Measurements from ENCODE around the gene RCSD1.
A peak's percentile ranks its signal among the peaks of the same experiment; 100 is the strongest.

The RCSD1 gene

DNA sequence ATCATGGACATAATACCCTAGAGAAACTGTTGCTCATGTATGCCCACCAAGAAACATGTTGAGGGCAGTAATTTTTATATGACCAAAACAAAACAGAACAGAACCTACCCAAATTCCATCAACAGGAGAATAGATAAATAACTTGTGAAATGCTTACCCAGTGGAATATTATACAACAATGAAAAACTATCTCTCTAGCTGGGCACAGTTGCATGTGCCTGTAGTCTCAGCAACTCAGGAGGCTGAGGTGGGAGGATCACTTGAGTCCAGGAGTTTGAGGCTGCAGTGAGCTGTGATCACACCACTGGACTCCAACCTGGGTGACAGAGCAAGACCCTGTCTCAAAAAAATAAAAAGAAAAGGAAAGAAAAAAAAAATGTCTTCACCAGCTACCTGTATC is 37.6 kb upstream of the RCSD1 start:
- DNase-seq (ENCODE audit: low spot score), result no peak
- TF ChIP-seq, protein P1, sequence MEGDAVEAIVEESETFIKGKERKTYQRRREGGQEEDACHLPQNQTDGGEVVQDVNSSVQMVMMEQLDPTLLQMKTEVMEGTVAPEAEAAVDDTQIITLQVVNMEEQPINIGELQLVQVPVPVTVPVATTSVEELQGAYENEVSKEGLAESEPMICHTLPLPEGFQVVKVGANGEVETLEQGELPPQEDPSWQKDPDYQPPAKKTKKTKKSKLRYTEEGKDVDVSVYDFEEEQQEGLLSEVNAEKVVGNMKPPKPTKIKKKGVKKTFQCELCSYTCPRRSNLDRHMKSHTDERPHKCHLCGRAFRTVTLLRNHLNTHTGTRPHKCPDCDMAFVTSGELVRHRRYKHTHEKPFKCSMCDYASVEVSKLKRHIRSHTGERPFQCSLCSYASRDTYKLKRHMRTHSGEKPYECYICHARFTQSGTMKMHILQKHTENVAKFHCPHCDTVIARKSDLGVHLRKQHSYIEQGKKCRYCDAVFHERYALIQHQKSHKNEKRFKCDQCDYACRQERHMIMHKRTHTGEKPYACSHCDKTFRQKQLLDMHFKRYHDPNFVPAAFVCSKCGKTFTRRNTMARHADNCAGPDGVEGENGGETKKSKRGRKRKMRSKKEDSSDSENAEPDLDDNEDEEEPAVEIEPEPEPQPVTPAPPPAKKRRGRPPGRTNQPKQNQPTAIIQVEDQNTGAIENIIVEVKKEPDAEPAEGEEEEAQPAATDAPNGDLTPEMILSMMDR (IDR thresholded peaks at IDR 0.05; ENCODE audit: extremely low read depth, missing control alignments), result no peak

DNA sequence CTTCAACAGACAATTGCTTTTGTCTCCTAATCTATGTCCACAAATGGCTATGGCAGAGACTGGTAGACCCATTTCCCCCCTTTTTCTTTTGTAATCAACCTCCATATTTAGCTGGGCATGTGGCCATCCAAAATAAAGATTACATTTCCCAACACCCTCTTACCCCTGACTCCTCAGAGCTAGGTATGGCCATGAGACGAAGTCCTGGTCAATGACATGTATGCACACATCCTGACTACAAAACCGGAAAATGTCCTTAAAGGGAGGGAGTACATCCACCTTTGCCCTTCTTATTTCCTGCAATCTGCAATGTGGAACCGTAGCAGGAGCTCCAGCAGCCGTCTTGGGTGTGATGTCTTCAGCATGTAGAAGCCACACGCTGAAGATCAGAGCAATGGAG is 36.2 kb upstream of the RCSD1 start:
- TF ChIP-seq, protein P1 (IDR thresholded peaks at IDR 0.05; ENCODE audit: extremely low read depth, missing control alignments), result no peak
- DNase-seq (ENCODE audit: low spot score), result no peak

DNA sequence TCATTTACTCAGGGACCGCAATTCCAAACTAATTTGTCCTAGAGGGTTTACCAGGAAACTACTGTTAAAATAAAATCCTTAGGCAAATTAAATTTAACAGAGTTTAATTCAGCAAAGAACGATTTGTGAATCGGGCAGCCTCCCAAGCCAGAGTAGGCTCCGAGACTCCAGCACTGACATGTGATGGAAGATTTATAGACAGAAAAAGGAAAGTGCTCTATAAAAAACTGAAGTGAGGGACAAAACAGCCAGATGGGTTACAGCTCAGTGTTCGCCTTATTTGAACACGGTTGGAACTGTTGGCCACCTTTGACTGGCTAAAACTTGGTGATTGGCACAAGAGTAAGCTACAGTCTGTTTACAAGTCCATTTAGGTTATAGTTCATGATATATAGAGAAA is 35.2 kb upstream of the RCSD1 start:
- DNase-seq (ENCODE audit: low spot score), result no peak
- TF ChIP-seq, protein P1 (IDR thresholded peaks at IDR 0.05; ENCODE audit: extremely low read depth, missing control alignments), result no peak

DNA sequence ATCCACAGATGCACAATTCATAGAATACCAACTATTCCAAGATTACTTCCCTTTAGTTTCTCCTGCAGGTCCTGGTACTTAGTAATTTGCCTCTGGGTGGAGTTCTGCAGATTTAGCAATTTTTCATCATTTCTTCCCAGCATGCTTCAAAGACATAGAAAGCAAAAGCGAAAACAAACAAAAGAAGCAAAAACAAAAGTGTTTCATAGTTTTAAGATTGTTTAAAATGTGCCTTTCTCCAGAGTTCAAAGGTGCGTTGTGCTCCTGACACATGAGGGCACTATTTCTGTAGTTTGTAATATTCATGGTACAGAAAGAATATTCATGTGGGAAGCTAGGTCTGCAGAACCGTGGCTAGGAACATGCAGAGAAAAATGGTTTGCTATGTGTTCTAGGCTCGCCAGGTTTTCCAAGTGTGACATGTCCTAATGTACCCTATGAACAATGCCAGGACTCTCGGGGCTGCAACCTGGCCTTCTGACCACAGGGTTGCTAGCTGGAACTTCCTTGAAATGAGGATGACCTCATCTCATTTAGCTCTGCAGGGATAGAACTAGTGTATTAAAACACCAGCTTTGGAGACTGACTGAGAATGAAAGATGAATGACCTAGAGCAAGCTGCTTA is 30.0 kb upstream of the RCSD1 start:
- peak; percentile 64 for DNase-seq (ENCODE audit: low spot score)

DNA sequence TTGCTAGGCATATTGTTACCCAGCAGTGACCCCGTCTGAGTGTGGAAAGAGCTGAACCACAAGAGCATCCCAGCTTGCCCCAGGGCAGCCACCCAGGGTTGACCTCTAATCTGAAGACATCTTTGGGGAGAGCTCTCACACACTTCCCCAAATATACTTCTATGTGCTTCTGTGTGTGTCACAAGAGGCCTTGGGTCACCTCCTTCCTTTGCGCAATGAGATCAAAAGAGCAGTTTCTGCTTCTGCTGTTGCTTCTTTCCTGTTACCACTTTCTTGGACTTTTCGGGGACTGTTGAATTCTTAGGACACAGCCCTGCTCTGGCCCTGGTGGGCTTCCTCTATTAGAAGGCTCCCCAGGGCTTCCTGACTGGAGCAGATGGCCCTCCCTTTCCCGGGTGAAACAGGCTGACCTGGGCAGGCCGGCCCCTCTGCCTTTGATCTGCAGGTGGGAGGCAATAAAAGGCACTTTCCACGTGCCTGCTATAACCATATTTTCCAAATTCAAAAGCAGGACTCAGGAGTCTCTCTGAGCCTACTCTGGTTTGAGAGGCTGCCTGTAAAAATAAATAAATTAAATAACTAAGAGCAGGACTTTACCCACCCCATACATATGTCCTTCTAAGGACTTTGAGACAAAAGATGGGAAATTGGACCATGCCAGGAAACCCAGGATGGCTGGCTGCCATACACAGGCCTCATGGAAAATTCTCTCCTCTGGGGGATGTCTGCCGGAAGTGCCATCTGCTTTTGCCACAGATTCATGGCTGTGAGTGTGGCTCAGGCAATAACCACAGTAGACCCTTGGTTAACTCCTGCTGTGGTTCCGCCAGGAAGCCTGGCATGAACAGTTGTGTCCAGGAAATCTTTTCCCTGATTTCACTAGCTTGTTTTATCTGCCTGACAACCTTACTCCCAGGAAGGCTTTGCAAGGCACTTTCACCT is 28.3 kb upstream of the RCSD1 start:
- peak; percentile 36 for DNase-seq (ENCODE audit: low spot score)
- TF ChIP-seq, protein P1 (IDR thresholded peaks at IDR 0.05; ENCODE audit: extremely low read depth, missing control alignments), result no peak

More for the DNA sequence above, 30.0 kb upstream of the RCSD1 start:
- TF ChIP-seq, protein P1 (IDR thresholded peaks at IDR 0.05; ENCODE audit: extremely low read depth, missing control alignments), result peak; percentile 52

DNA sequence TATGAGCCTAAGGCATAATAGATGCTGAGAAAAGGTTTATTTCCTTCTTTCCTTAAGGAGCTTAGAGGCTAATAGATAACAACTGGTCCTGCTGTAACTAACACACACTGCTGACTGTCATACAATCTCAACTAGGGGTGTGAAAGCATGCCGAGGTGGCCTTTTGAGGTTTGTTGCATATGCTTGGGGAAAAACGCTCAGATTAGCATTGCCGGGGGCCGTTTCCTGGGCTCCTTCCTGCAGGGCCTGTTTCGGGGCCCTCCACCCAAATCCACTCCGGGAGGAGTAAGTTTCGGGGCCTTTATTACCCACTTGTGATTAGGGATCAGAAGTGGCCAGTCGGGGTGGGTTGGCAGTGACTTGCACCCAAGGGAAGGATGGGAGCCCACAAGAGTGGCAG is 27.2 kb upstream of the RCSD1 start:
- no peak for DNase-seq (ENCODE audit: low spot score)

More for the DNA sequence above, 27.2 kb upstream of the RCSD1 start:
- TF ChIP-seq, protein P1 (IDR thresholded peaks at IDR 0.05; ENCODE audit: extremely low read depth, missing control alignments), result no peak

Measured in GM20000 (cell line).